WTC11 (cell line): Measurements from ENCODE around the gene SLC5A9. TPM values are rescaled to one million over a fixed set of nuclear protein-coding genes. Genes with fewer than 3 reads are reported as not detected.

ENCODE experiments used
- ATAC-seq: fragments of 200-7000 bp; cut with Tn5 transposase; 2 replicates; pipeline ENCODE4 v1.10.0; 2021; ENCODE audit warnings: mild to moderate bottlenecking, moderate library complexity
- CTCF ChIA-PET: fragments of 300-600 bp; sonication (Branson Sonifier 250); formaldehyde crosslinking; loops from one replicate; lab custom pipeline; 2021; ENCODE audit warnings: antibody characterized with exemption; lab: Charles Lee
- POLR2A ChIA-PET: fragments of 350-600 bp; sonication (Branson Sonifier 250); formaldehyde crosslinking; loops from one replicate; lab custom pipeline; 2021; ENCODE audit warnings: antibody characterized with exemption; lab: Charles Lee
- DNase-seq: peaks from one replicate; pipeline ENCODE4 v3.0.0; 2021; ENCODE audit warnings: low spot score
- H3K27ac Mint-ChIP-seq: 2 replicates; pipeline ENCODE4 v1.8.0; 2021; ENCODE audit warnings: mixed read lengths
- H3K27me3 Mint-ChIP-seq: 2 replicates; pipeline ENCODE4 v1.8.0; 2021; ENCODE audit warnings: low read depth, mild to moderate bottlenecking, moderate library complexity, mixed read lengths
- H3K36me3 Mint-ChIP-seq: 2 replicates; pipeline ENCODE4 v1.8.0; 2021; ENCODE audit warnings: mixed read lengths
- H3K4me1 Mint-ChIP-seq: 2 replicates; pipeline ENCODE4 v1.8.0; 2022; ENCODE audit warnings: mixed read lengths
- H3K4me3 Mint-ChIP-seq: 2 replicates; pipeline ENCODE4 v1.8.0; 2021; ENCODE audit warnings: mild to moderate bottlenecking, moderate library complexity, mixed read lengths
- H3K9me3 Mint-ChIP-seq: 2 replicates; pipeline ENCODE4 v1.8.0; 2021; ENCODE audit warnings: mixed read lengths
- ATF1 ChIP-seq: sonication (generic); formaldehyde crosslinking; IDR thresholded peaks from 2 replicates; pipeline ENCODE4 v1.8.1; 2023; ENCODE audit warnings: mild to moderate bottlenecking, moderate library complexity, missing genetic modification reagents
- ATF6 ChIP-seq: sonication (generic); formaldehyde crosslinking; IDR thresholded peaks from 2 replicates; pipeline ENCODE4 v1.8.1; 2023; ENCODE audit warnings: mild to moderate bottlenecking, missing genetic modification reagents
- CREB1 ChIP-seq: sonication (generic); formaldehyde crosslinking; IDR thresholded peaks from 2 replicates; pipeline ENCODE4 v1.8.0; 2023; ENCODE audit warnings: mild to moderate bottlenecking, missing genetic modification reagents
- ESRRA ChIP-seq: sonication (generic); formaldehyde crosslinking; IDR thresholded peaks from 2 replicates; pipeline ENCODE4 v1.8.1; 2022; ENCODE audit warnings: mild to moderate bottlenecking, missing genetic modification reagents, borderline replicate concordance
- ETV6 ChIP-seq: sonication (generic); formaldehyde crosslinking; IDR thresholded peaks from 2 replicates; pipeline ENCODE4 v1.8.1; 2022; ENCODE audit warnings: mild to moderate bottlenecking, missing genetic modification reagents
- FOXK1 ChIP-seq: sonication (generic); formaldehyde crosslinking; IDR thresholded peaks from 2 replicates; pipeline ENCODE4 v1.8.0; 2022; ENCODE audit warnings: mild to moderate bottlenecking, moderate library complexity, missing genetic modification reagents
- HMGA2 ChIP-seq: fragments of 250-450 bp; sonication (Bioruptor Pico); IDR thresholded peaks from 2 replicates; pipeline ENCODE4 v1.4.0; 2021; ENCODE audit warnings: mild to moderate bottlenecking, moderate library complexity
- JUN ChIP-seq: sonication (generic); formaldehyde crosslinking; IDR thresholded peaks from 2 replicates; pipeline ENCODE4 v1.8.0; 2023; ENCODE audit warnings: mild to moderate bottlenecking, missing genetic modification reagents
- NR3C1 ChIP-seq: sonication (generic); formaldehyde crosslinking; conservative IDR thresholded peaks from 2 replicates; pipeline ENCODE4 v1.8.1; 2023; ENCODE audit warnings: low read depth, mild to moderate bottlenecking, missing genetic modification reagents
- OVOL2 ChIP-seq: fragments of 250-450 bp; sonication (Bioruptor Pico); IDR thresholded peaks from 2 replicates; pipeline ENCODE4 v1.9.0; 2021; ENCODE audit warnings: mild to moderate bottlenecking, borderline replicate concordance
- PRDM15 ChIP-seq: sonication (generic); formaldehyde crosslinking; IDR thresholded peaks from 2 replicates; pipeline ENCODE4 v1.8.0; 2022; ENCODE audit warnings: missing genetic modification reagents
- TCF7 ChIP-seq: sonication (generic); formaldehyde crosslinking; IDR thresholded peaks from 2 replicates; pipeline ENCODE4 v1.8.0; 2022; ENCODE audit warnings: mild to moderate bottlenecking, low read depth, missing genetic modification reagents, moderate library complexity
- ZBTB21 ChIP-seq: sonication (generic); formaldehyde crosslinking; IDR thresholded peaks from 2 replicates; pipeline ENCODE4 v1.8.1; 2023; ENCODE audit warnings: mild to moderate bottlenecking, missing genetic modification reagents, borderline replicate concordance
- ZNF232 ChIP-seq: sonication (generic); formaldehyde crosslinking; IDR thresholded peaks from 2 replicates; pipeline ENCODE4 v1.8.0; 2022; ENCODE audit warnings: mild to moderate bottlenecking, missing genetic modification reagents
- ZNF396 ChIP-seq: fragments of 250-450 bp; sonication (Bioruptor Pico); IDR thresholded peaks from 2 replicates; pipeline ENCODE4 v1.8.0; 2021; ENCODE audit warnings: mild to moderate bottlenecking, moderate library complexity, borderline replicate concordance
- ZNF423 ChIP-seq: fragments of 250-450 bp; sonication (Bioruptor Pico); IDR thresholded peaks from 2 replicates; pipeline ENCODE4 v2.1.2; 2022; ENCODE audit warnings: mild to moderate bottlenecking, moderate library complexity
- total RNA-seq: library from RNA; stranded (reverse); gene quantifications from 3 replicates; pipeline ENCODE4 v1.2.3, GENCODE V29; 2021
- TF ChIP-seq, protein P1 (sequence below): sonication (generic); formaldehyde crosslinking; IDR thresholded peaks from 2 replicates; pipeline ENCODE4 v1.8.0; 2023; ENCODE audit warnings: missing genetic modification reagents
- TF ChIP-seq, protein P2 (sequence below): fragments of 250-450 bp; sonication (Bioruptor Pico); IDR thresholded peaks from 2 replicates; pipeline ENCODE4 v1.9.0; 2021; ENCODE audit warnings: mild to moderate bottlenecking, borderline replicate concordance

SLC5A9 gene
- total RNA-seq, 1 experiment from 2014 or later = 0.22 TPM

DNA sequence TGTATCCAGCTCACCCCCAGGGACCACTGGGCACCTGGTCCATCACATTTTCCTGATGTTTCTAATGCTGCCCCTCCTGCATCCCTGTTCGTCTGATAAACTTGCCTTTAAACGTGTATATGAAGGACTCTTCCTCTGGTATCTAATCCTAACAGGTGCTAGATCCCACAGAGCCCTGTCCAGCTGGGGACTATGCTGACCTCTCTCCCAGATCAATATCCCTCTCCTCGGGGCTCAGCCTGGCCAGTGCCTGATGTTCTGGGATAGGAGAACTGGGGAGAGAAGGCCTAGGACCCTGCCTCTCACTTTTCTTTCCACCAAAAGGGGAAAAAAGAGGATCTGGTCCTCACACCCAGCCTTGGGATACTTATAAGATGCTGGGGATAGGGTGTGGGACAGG lies 1.4 kb upstream of the SLC5A9 start:
- TF ChIP-seq NR3C1 (no peak), ZNF396 (CRISPR knock-in tag) (no peak), ZBTB21 (CRISPR knock-in tag) (no peak), ESRRA (no peak)
- TF ChIP-seq, protein P1, sequence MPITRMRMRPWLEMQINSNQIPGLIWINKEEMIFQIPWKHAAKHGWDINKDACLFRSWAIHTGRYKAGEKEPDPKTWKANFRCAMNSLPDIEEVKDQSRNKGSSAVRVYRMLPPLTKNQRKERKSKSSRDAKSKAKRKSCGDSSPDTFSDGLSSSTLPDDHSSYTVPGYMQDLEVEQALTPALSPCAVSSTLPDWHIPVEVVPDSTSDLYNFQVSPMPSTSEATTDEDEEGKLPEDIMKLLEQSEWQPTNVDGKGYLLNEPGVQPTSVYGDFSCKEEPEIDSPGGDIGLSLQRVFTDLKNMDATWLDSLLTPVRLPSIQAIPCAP (CRISPR knock-in tag) = no peak
- H3K9me3 Mint-ChIP-seq = no peaks in the 10 kb centered on the region
- H3K27ac Mint-ChIP-seq = no peak overlapping the region
- ATAC-seq (no peak), DNase-seq (no peak)
- H3K27me3 Mint-ChIP-seq = no peaks in the 10 kb centered on the region
- H3K36me3 Mint-ChIP-seq = no peaks in the 10 kb centered on the region
- H3K4me3 Mint-ChIP-seq = no peak overlapping the region
- ChIA-PET POLR2A (no interaction called here), CTCF (no interaction called here)
- peaks cover 14% of the 10 kb centered on the region for H3K4me1 Mint-ChIP-seq

GRCh38 chr1:48221657-48222056 lies 859 bp upstream of the SLC5A9 start:
- H3K4me3 Mint-ChIP-seq = no peak overlapping the region
- no peaks in the 10 kb centered on the region for H3K9me3 Mint-ChIP-seq
- ChIA-PET POLR2A (no interaction called here), CTCF (no interaction called here)
- H3K4me1 Mint-ChIP-seq = peaks cover 9% of the 10 kb centered on the region
- no peaks in the 10 kb centered on the region for H3K27me3 Mint-ChIP-seq
- TF ChIP-seq ZNF232 = no peak
- TF ChIP-seq TCF7 (CRISPR knock-in tag) = no peak
- no peak for DNase-seq
- ATAC-seq = no peak
- H3K36me3 Mint-ChIP-seq = no peaks in the 10 kb centered on the region
- H3K27ac Mint-ChIP-seq = no peak overlapping the region

GRCh38 chr1:48223366-48224240 lies 1.1 kb downstream of the SLC5A9 start:
- H3K4me3 Mint-ChIP-seq = no peak overlapping the region
- TF ChIP-seq, protein P2, sequence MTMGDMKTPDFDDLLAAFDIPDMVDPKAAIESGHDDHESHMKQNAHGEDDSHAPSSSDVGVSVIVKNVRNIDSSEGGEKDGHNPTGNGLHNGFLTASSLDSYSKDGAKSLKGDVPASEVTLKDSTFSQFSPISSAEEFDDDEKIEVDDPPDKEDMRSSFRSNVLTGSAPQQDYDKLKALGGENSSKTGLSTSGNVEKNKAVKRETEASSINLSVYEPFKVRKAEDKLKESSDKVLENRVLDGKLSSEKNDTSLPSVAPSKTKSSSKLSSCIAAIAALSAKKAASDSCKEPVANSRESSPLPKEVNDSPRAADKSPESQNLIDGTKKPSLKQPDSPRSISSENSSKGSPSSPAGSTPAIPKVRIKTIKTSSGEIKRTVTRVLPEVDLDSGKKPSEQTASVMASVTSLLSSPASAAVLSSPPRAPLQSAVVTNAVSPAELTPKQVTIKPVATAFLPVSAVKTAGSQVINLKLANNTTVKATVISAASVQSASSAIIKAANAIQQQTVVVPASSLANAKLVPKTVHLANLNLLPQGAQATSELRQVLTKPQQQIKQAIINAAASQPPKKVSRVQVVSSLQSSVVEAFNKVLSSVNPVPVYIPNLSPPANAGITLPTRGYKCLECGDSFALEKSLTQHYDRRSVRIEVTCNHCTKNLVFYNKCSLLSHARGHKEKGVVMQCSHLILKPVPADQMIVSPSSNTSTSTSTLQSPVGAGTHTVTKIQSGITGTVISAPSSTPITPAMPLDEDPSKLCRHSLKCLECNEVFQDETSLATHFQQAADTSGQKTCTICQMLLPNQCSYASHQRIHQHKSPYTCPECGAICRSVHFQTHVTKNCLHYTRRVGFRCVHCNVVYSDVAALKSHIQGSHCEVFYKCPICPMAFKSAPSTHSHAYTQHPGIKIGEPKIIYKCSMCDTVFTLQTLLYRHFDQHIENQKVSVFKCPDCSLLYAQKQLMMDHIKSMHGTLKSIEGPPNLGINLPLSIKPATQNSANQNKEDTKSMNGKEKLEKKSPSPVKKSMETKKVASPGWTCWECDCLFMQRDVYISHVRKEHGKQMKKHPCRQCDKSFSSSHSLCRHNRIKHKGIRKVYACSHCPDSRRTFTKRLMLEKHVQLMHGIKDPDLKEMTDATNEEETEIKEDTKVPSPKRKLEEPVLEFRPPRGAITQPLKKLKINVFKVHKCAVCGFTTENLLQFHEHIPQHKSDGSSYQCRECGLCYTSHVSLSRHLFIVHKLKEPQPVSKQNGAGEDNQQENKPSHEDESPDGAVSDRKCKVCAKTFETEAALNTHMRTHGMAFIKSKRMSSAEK (CRISPR knock-in tag) = no peak
- TF ChIP-seq HMGA2 (no peak), ETV6 (CRISPR knock-in tag) (no peak), NR3C1 (no peak), JUN (CRISPR knock-in tag) (no peak), OVOL2 (CRISPR knock-in tag) (no peak), PRDM15 (CRISPR knock-in tag) (no peak), ZNF423 (CRISPR knock-in tag) (no peak), FOXK1 (CRISPR knock-in tag) (no peak), ATF6 (CRISPR knock-in tag) (no peak), ATF1 (CRISPR knock-in tag) (no peak), CREB1 (no peak)

More at GRCh38 chr1:48223366-48224240, 1.1 kb downstream of the SLC5A9 start:
- ATAC-seq (no peak), DNase-seq (no peak)
- Mint-ChIP-seq H3K27me3 (no peaks in the 10 kb centered on the region; the same call in 1 of the 2 replicates), H3K4me1 (peaks cover 4% of the 10 kb centered on the region), H3K27ac (no peak overlapping the region), H3K9me3 (no peaks in the 10 kb centered on the region), H3K36me3 (no peaks in the 10 kb centered on the region)
- ChIA-PET CTCF (interaction anchor here (1.7 to 2.3 kb wide), 2 partner anchors 14 to 307 kb away, joined by 4 to 6 read pairs; no protein-coding TSS in a partner anchor), POLR2A (no interaction called here)
